KMS-11 (cell line): ENCODE results near the gene PRR14L.
"Not testable (repeated sequence)": the region's sequence is repeated elsewhere in the genome, so short reads cannot be mapped to it uniquely, and the experiment has no call there.

Source experiments
- H2AFZ ChIP-seq: fragments of 200-600 bp; sonication (generic); 2 replicates; pipeline ENCODE4 v1.6.1; 2016; ENCODE audit warnings: antibody characterized with exemption, mixed run types, low read depth
- H3K27ac ChIP-seq: fragments of 200-600 bp; sonication (generic); 2 replicates; pipeline ENCODE4 v1.6.1; 2016; ENCODE audit warnings: mild to moderate bottlenecking, mixed run types
- H3K27me3 ChIP-seq: fragments of 200-600 bp; sonication (generic); 2 replicates; pipeline ENCODE4 v1.6.1; 2017; ENCODE audit warnings: mild to moderate bottlenecking, low read depth, mixed run types, moderate library complexity; ENCODE audit not compliant: insufficient read depth
- H3K36me3 ChIP-seq: fragments of 200-600 bp; sonication (generic); 2 replicates; pipeline ENCODE4 v1.6.1; 2017; ENCODE audit warnings: mild to moderate bottlenecking, mixed run types; ENCODE audit not compliant: insufficient read depth
- H3K4me1 ChIP-seq: fragments of 200-600 bp; sonication (generic); 2 replicates; pipeline ENCODE4 v1.6.1; 2016; ENCODE audit warnings: mild to moderate bottlenecking, low read depth, mixed run types; ENCODE audit not compliant: poor library complexity, severe bottlenecking
- H3K4me2 ChIP-seq: fragments of 200-600 bp; sonication (generic); 2 replicates; pipeline ENCODE4 v1.7.0; 2016; ENCODE audit warnings: mild to moderate bottlenecking, mixed run types
- H3K4me3 ChIP-seq: fragments of 200-600 bp; sonication (generic); IDR thresholded peaks from 2 replicates; pipeline ENCODE4 v1.6.1; 2017; ENCODE audit warnings: low read depth, low read length, mixed read lengths; ENCODE audit not compliant: insufficient read depth
- H3K79me2 ChIP-seq: fragments of 200-600 bp; sonication (generic); 2 replicates; pipeline ENCODE4 v1.6.1; 2016; ENCODE audit warnings: low read depth, mixed run types; ENCODE audit not compliant: insufficient read depth
- H3K9ac ChIP-seq: fragments of 200-600 bp; sonication (generic); 2 replicates; pipeline ENCODE4 v1.6.1; 2016; ENCODE audit warnings: mild to moderate bottlenecking, mixed run types
- H4K20me1 ChIP-seq: fragments of 200-600 bp; sonication (generic); 2 replicates; pipeline ENCODE4 v1.6.1; 2016; ENCODE audit warnings: mild to moderate bottlenecking, mixed run types; ENCODE audit not compliant: insufficient read depth
- TF ChIP-seq, protein P1 (sequence below): fragments of 200-600 bp; sonication (generic); conservative IDR thresholded peaks from 2 replicates; pipeline ENCODE4 v1.6.1; 2017; ENCODE audit warnings: low read depth, mild to moderate bottlenecking, antibody characterized with exemption, low read length, moderate library complexity, mixed read lengths

Gene PRR14L

DNA sequence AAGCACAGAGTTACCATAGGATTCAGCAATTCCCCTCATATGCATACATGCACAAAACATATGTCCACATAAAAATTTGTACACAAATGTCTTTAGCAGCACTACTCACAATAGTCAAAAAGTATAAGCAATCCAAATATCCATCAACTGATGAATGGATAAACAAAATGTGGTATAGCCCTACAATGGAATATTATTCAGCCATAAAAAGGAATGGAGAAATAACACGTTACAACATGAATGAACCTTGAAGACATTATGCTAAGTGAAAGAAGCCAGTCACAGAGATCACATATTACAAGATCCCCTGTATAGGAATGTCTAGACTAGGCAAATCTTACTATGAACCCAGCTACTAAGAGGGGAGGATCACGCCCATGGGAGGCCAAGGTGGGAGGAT is 7.2 kb downstream of the PRR14L start:
- Histone ChIP-seq H4K20me1 (no peaks in the 10 kb centered on the region), H3K27ac (no peak overlapping the region)
- TF ChIP-seq, protein P1, sequence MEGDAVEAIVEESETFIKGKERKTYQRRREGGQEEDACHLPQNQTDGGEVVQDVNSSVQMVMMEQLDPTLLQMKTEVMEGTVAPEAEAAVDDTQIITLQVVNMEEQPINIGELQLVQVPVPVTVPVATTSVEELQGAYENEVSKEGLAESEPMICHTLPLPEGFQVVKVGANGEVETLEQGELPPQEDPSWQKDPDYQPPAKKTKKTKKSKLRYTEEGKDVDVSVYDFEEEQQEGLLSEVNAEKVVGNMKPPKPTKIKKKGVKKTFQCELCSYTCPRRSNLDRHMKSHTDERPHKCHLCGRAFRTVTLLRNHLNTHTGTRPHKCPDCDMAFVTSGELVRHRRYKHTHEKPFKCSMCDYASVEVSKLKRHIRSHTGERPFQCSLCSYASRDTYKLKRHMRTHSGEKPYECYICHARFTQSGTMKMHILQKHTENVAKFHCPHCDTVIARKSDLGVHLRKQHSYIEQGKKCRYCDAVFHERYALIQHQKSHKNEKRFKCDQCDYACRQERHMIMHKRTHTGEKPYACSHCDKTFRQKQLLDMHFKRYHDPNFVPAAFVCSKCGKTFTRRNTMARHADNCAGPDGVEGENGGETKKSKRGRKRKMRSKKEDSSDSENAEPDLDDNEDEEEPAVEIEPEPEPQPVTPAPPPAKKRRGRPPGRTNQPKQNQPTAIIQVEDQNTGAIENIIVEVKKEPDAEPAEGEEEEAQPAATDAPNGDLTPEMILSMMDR, result no peak

DNA sequence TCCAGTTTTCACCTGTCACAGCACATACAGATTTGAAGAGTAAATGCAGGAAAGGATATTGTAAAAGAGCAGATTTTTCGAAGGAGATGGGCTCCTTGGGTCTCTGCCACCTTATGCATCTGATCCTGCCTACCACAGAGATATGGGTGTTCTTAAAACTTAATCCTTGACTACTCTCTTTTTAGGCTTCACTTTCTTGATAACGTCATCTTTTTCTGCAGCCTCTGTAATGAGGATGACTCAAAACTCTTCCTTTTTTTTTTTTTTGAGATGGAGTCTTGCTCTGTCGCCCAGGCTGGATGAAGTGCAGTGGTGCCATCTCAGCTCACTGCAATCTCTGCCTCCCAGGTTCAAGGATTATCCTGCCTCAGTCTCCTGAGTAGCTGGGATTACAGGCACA is 7.8 kb downstream of the PRR14L start:
- TF ChIP-seq, protein P1, result no peak
- no peak overlapping the region for H3K4me3 ChIP-seq
- no peaks in the 10 kb centered on the region for H3K36me3 ChIP-seq
- H3K4me2 ChIP-seq, result no peak overlapping the region
- no peak overlapping the region for H2AFZ ChIP-seq
- H3K4me1 ChIP-seq, result no peaks in the 10 kb centered on the region
- H3K9ac ChIP-seq, result no peak overlapping the region
- H3K27ac ChIP-seq, result no peak overlapping the region
- no peaks in the 10 kb centered on the region for H3K27me3 ChIP-seq
- no peaks in the 10 kb centered on the region for H4K20me1 ChIP-seq
- peaks cover 57% of the 10 kb centered on the region for H3K79me2 ChIP-seq

More for the DNA sequence above, 7.2 kb downstream of the PRR14L start:
- no peaks in the 10 kb centered on the region for H3K27me3 ChIP-seq
- H3K79me2 ChIP-seq, result peaks cover 63% of the 10 kb centered on the region
- H3K36me3 ChIP-seq, result no peaks in the 10 kb centered on the region
- H3K4me1 ChIP-seq, result peaks cover 3% of the 10 kb centered on the region
- H2AFZ ChIP-seq, result no peak overlapping the region
- H3K4me2 ChIP-seq, result no peak overlapping the region
- no peak overlapping the region for H3K9ac ChIP-seq
- no peak overlapping the region for H3K4me3 ChIP-seq

- H3K4me2 ChIP-seq, H3K27ac ChIP-seq, H3K4me3 ChIP-seq, H3K27me3 ChIP-seq, H3K9ac ChIP-seq, H3K36me3 ChIP-seq, H3K4me1 ChIP-seq, H2AFZ ChIP-seq, H4K20me1 ChIP-seq: not testable (repeated sequence)
- H3K79me2 ChIP-seq, result peaks cover 45% of the 10 kb centered on the region; the same call in 1 of the 2 replicates
Observed at GRCh38 chr22:31740314-31740713, 9.6 kb downstream of the PRR14L start.

DNA sequence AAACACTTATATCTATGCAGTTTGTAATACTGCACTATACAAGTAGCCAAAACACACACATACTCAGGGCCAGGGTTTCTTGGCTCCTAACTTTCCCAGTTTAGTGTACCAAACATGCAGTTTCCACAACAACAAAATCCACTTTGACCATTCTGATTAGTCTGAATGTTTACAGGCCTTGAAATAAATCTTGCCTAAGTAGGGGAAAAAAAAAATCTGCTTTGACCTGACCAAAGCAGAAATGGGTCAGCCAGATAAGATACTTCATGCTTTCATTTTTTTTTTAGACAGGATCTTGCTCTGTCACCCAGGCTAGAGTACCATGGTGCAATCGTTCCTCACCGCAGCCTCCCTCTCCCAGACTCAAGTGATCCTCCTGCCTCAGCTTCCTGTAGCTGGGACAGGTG is 10.1 kb downstream of the PRR14L start:
- Histone ChIP-seq H3K27ac (no peak overlapping the region), H3K36me3 (no peaks in the 10 kb centered on the region), H3K4me1 (no peaks in the 10 kb centered on the region), H3K79me2 (peaks cover 42% of the 10 kb centered on the region; the same call in 1 of the 2 replicates), H3K9ac (no peak overlapping the region), H2AFZ (no peak overlapping the region), H4K20me1 (no peaks in the 10 kb centered on the region), H3K27me3 (no peaks in the 10 kb centered on the region), H3K4me2 (no peak overlapping the region), H3K4me3 (no peak overlapping the region)
- TF ChIP-seq, protein P1, result no peak

DNA sequence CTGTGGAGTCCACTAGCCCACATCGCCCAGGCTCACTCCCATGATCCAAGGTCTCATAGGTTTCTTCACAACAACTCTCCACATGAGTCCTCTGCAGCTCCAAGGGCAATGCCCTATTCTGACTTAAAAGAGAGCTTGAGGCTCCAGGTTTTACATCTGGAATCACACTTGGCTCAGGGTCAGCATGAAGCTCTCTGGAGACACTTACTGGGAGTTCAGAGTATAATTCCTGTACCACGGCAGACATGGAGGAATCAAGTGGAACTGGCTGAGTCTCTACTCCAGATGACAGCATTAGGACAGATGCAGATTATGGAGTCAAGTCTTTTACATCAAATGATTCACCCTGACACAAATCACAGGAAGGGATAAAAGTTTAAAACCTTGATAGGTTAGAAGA is 11.4 kb downstream of the PRR14L start:
- Histone ChIP-seq H3K9ac (no peak overlapping the region), H4K20me1 (no peaks in the 10 kb centered on the region), H3K79me2 (peaks cover 31% of the 10 kb centered on the region; the same call in 1 of the 2 replicates), H3K27ac (no peak overlapping the region), H3K4me2 (no peak overlapping the region), H3K27me3 (no peaks in the 10 kb centered on the region), H3K4me1 (no peaks in the 10 kb centered on the region), H2AFZ (no peak overlapping the region), H3K36me3 (no peaks in the 10 kb centered on the region), H3K4me3 (no peak overlapping the region)
- TF ChIP-seq, protein P1, result no peak
